Measurements from ENCODE around the gene AKAP13.

The AKAP13 gene

DNA sequence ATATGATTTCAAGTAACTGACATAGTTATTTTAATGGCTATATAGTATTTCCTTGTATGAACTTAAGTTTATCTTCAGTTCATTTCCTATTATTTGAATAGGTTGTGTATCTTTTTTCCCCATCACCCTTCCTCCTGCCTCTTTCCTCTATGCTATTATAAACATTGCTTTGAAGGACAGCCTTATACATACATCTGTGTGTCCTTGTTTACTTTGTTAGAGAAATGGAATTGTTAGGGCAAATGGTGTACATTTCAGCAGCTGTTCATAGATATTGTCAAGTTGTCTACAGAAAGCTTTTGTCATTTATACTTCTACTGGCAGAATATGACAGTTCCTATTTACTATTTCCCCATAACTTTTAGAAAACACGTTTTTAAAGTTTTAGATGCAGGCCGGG is 18.4 kb downstream of the AKAP13 start:
- no peak for DNase-seq (ENCODE audit: low spot score)
- TF ChIP-seq, protein P1, sequence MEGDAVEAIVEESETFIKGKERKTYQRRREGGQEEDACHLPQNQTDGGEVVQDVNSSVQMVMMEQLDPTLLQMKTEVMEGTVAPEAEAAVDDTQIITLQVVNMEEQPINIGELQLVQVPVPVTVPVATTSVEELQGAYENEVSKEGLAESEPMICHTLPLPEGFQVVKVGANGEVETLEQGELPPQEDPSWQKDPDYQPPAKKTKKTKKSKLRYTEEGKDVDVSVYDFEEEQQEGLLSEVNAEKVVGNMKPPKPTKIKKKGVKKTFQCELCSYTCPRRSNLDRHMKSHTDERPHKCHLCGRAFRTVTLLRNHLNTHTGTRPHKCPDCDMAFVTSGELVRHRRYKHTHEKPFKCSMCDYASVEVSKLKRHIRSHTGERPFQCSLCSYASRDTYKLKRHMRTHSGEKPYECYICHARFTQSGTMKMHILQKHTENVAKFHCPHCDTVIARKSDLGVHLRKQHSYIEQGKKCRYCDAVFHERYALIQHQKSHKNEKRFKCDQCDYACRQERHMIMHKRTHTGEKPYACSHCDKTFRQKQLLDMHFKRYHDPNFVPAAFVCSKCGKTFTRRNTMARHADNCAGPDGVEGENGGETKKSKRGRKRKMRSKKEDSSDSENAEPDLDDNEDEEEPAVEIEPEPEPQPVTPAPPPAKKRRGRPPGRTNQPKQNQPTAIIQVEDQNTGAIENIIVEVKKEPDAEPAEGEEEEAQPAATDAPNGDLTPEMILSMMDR (IDR thresholded peaks at IDR 0.05; ENCODE audit: extremely low read depth, missing control alignments), result no peak

DNA sequence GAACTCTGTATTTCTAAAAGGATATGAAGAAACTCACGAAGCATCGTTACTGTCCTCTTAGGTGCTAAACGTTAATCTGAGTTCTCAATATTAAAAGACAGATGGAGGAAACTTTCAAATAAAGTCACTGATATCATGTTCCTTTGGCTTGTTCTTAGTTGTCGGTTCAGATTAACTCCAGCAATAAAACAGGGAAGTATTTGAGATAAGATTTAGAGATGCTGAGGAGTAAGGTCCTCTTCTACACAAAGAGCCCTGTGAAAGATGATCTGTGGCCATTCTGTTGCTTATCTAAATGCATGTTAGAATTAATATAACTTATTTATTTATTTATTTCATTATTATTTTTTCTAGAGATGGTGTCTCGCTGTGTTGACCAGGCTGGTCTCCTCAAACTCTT is 19.2 kb downstream of the AKAP13 start:
- DNase-seq (ENCODE audit: low spot score), result no peak
- TF ChIP-seq, protein P1 (IDR thresholded peaks at IDR 0.05; ENCODE audit: extremely low read depth, missing control alignments), result no peak

DNA sequence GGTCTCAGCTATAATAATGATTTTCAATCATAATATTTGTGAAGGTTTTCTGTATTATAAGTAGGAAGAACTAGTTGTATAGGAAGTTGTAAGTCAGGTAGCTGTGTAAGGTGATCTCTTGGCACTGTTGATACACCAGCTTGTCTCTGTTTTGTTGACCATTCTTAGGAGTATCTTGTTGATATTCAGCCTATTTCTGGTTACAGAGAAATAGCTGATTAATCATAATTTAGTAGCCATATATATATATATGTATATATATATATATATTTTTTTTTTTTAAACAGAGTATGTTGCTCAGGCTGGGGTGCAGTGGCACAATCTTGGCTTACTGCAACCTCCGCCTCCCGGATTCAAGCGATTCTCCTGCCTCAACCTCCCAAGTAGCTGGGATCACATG is 20.2 kb downstream of the AKAP13 start:
- TF ChIP-seq, protein P1 (IDR thresholded peaks at IDR 0.05; ENCODE audit: extremely low read depth, missing control alignments), result no peak
- DNase-seq (ENCODE audit: low spot score), result no peak

DNA sequence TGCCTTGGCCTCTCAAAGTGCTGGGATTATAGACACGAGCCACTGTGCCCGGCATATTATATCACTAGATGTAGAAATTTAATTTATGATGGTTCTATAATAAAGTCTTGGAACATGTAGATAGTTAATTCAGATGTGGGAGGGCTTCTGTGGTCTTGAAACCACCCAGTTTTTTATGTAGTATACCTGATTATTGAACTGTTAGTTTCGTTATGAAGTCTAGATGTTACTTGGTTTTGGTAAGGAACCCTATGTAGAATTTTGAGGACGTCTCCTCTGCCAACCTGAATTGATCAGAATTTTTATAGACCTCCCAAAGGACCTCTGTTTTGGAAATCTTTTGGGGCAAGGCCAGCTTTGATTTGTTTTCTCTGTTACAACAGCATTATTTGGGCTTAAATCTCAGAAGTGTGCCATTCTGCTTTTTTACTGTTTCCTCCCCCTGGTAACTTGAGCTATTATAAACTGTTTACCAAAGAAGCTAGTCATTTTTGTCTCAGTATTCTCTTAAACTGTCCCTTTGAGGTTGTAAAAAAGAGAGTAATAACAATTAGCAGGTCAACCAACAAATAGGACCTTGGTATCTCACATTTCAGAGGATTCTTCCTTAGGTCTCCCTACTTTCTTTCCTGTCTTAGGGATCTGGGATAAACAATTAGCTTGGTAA is 20.8 kb downstream of the AKAP13 start:
- DNase-seq (ENCODE audit: low spot score), result no peak
- TF ChIP-seq, protein P1 (IDR thresholded peaks at IDR 0.05; ENCODE audit: extremely low read depth, missing control alignments), result no peak

DNA sequence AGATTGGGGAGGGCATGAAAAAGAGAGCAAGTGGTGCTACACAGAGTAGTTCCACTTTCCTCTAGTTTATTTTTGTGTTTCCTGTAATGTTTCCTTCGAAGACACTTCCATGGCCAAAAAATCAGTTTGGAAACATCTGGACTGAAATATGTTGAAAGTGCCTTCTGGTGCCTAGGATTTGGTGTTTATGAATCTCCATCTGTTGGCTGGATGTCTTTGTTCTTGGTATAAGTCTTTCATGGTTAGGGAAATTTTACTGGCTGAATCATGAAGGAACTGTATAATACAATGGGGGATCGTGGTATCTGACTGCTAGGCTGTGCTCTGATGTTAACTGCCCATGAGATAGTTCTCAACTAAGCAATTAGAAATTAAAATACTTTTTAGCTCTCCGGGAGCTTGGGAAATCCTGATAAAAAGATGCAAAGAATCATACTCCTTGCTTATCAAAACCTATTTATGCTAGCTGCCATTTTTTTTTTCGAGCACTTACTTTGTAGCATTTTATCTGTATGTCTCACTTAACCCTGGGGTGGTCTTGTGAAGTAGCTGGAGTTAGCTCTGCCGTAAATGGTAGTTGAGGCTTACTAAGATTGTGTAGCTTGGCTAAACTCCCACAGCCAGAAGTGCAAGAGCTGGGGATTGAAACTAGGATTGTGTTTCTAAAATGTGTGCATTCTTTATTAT is 21.9 kb downstream of the AKAP13 start:
- no peak for DNase-seq (ENCODE audit: low spot score)
- TF ChIP-seq, protein P1 (IDR thresholded peaks at IDR 0.05; ENCODE audit: extremely low read depth, missing control alignments), result no peak

DNA sequence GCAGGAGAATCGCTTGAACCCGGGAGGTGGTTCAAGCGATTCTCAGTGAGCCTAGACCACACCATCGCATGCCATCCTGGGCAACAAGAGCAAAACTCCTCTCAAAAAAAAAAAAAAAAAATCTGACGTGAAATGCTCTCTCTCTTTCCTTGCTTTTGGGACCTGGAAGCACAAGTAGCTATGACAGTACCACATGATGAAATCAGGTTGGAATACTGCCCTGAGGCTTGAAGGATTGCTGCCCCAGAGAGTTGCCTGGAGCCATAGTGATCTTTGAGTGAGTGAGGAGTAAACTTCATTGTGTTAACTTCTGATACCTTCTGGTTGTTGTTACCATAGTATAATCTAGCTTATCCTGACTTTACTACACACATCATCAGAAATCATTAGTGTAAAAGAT is 23.3 kb downstream of the AKAP13 start:
- DNase-seq (ENCODE audit: low spot score), result no peak
- TF ChIP-seq, protein P1 (IDR thresholded peaks at IDR 0.05; ENCODE audit: extremely low read depth, missing control alignments), result no peak

DNA sequence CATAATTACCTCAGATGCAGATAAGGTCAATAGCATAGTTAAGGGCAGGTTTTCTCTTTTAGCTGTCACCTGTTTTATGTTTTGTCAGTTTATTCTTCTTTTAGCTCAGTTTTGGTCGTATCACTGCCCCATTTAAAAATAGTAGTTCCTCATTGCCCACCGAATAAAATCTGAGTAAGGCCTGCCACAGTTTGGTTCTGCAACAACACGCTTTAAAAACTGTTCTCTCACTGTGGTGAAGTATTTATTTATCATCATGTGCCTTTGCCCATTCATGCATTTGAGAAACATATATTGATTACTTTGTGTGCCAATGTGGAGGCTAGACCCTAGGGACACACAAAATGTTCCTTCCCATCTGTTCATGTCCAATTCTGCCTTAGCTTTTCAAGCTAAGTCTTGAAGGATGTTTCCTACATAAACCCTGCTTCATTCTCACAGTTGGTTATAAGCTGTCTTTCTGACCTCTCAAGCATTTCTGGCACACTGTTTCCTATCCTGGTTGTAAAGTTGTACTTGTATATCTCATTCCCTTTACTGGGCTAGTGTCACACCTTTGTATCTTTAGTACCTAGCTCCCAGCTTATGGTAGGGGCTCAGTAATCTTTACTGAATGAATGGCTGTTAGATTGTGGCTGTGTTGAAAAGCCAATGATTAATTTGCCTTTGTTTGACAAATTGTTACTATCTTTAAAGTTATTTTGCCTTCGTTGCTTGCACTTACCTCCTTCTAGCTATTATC is 23.9 kb downstream of the AKAP13 start:
- DNase-seq (ENCODE audit: low spot score), result no peak
- TF ChIP-seq, protein P1 (IDR thresholded peaks at IDR 0.05; ENCODE audit: extremely low read depth, missing control alignments), result no peak
